H1 (cell line): ENCODE measurements around the gene RAB3IL1. TPM values are rescaled to one million over a fixed set of nuclear protein-coding genes. Genes with fewer than 3 reads are reported as not detected.

Experiments used
- BRCA1 ChIP-seq: IDR thresholded peaks from 2 replicates; pipeline ENCODE4 v1.6.1; 2012; ENCODE audit warnings: low read depth, low read length, improper control_type of control experiment
- CBX5 ChIP-seq: fragments of 300-800, 300-1000 bp; sonication (generic); IDR thresholded peaks from 2 replicates; pipeline ENCODE4 v1.7.1; 2016; ENCODE audit warnings: antibody characterized with exemption, low read length, low read depth
- CHD2 ChIP-seq: IDR thresholded peaks from 2 replicates; pipeline ENCODE4 v1.6.1; 2012; ENCODE audit warnings: low read length, improper control_type of control experiment
- GABPA ChIP-seq: IDR thresholded peaks from 2 replicates; pipeline ENCODE4 v1.6.1; 2011; ENCODE audit warnings: mild to moderate bottlenecking, low read length, moderate library complexity, borderline replicate concordance; ENCODE audit not compliant: insufficient read depth
- KDM4A ChIP-seq: IDR thresholded peaks from one replicate; pipeline ENCODE4 v1.7.1; 2012; ENCODE audit warnings: low read depth, mild to moderate bottlenecking, moderate library complexity, low read length, inconsistent platforms; ENCODE audit not compliant: severe bottlenecking
- POU5F1 ChIP-seq: IDR thresholded peaks from 2 replicates; pipeline ENCODE4 v1.6.1; 2011; ENCODE audit warnings: low read depth, mild to moderate bottlenecking, low read length, moderate library complexity
- polyA plus RNA-seq, 7 experiments: library from polyadenylated mRNA; depleted of rRNA in 3 of 7; stranded (reverse) in 5 of 7; unstranded in 2 of 7; fragments of >200 nt in 5 of 7; fragments of 200-250 nt in 2 of 7; gene quantifications; 1 replicate in 5 of 7; 2 replicates in 1 of 7; 4 replicates in 1 of 7; pipeline versions ENCODE4 v1.2.1 to v1.2.3, GENCODE V29; 2011 to 2013; ENCODE audit warnings: missing spikeins in 2 of 7, mixed read lengths in 2 of 7
- total RNA-seq: library from RNA; stranded (reverse); fragmentation: NEBNext Ultra II Directional; extraction: Animal tissue kit (Norgen Biotek cat#: 25700); gene quantifications from 2 replicates; pipeline ENCODE4 v1.2.1, GENCODE V29; 2021
- TF ChIP-seq, protein P1 (sequence below): fragments of 300-600 bp; sonication (generic); IDR thresholded peaks from 2 replicates; pipeline ENCODE4 v1.7.1; 2012; ENCODE audit warnings: low read length, moderate library complexity, mild to moderate bottlenecking, inconsistent platforms; ENCODE audit not compliant: insufficient replicate concordance
- TF ChIP-seq, protein P2 (sequence below), 3 experiments: IDR thresholded peaks; 1 replicate in 2 of 3; 2 replicates in 1 of 3; pipeline versions ENCODE4 v1.5.1 to v1.6.1; 2011; ENCODE audit warnings: low read length in 3 of 3, mild to moderate bottlenecking in 3 of 3, inconsistent platforms in 2 of 3, low read depth in 1 of 3, moderate library complexity in 1 of 3; ENCODE audit not compliant: insufficient read depth in 1 of 3; ENCODE audit errors: control extremely low read depth in 1 of 3
- TF ChIP-seq, protein P3 (sequence below): IDR thresholded peaks from 2 replicates; pipeline ENCODE4 v1.6.1; 2012; ENCODE audit warnings: inconsistent platforms

Gene RAB3IL1
- total and polyA plus RNA-seq, 2 of the 8 experiments (the other 6 are each of a cell fraction or from before 2014, with no cell fraction given) = 6.8 to 7.9 TPM

DNA sequence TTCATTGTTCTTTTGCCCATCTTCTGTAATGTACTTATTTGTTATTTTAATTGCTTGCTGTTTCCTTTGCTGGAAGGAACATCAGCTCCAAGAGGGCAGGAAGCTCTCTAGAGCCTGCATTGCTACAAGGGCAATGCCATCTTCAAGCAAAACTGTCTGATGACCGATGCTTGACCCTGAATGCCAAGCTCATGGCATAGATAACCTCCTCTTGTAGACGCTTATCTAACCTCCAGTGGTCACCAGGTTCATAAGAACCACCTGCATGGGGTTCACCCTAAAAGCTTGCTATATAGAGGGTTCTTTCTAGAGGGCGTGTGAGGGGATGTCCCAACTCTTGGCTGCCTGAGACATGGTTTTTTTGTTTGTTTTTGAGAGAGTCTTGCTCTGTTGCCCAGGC is 42.5 kb downstream of the RAB3IL1 start (continued):
- TF ChIP-seq, protein P1, sequence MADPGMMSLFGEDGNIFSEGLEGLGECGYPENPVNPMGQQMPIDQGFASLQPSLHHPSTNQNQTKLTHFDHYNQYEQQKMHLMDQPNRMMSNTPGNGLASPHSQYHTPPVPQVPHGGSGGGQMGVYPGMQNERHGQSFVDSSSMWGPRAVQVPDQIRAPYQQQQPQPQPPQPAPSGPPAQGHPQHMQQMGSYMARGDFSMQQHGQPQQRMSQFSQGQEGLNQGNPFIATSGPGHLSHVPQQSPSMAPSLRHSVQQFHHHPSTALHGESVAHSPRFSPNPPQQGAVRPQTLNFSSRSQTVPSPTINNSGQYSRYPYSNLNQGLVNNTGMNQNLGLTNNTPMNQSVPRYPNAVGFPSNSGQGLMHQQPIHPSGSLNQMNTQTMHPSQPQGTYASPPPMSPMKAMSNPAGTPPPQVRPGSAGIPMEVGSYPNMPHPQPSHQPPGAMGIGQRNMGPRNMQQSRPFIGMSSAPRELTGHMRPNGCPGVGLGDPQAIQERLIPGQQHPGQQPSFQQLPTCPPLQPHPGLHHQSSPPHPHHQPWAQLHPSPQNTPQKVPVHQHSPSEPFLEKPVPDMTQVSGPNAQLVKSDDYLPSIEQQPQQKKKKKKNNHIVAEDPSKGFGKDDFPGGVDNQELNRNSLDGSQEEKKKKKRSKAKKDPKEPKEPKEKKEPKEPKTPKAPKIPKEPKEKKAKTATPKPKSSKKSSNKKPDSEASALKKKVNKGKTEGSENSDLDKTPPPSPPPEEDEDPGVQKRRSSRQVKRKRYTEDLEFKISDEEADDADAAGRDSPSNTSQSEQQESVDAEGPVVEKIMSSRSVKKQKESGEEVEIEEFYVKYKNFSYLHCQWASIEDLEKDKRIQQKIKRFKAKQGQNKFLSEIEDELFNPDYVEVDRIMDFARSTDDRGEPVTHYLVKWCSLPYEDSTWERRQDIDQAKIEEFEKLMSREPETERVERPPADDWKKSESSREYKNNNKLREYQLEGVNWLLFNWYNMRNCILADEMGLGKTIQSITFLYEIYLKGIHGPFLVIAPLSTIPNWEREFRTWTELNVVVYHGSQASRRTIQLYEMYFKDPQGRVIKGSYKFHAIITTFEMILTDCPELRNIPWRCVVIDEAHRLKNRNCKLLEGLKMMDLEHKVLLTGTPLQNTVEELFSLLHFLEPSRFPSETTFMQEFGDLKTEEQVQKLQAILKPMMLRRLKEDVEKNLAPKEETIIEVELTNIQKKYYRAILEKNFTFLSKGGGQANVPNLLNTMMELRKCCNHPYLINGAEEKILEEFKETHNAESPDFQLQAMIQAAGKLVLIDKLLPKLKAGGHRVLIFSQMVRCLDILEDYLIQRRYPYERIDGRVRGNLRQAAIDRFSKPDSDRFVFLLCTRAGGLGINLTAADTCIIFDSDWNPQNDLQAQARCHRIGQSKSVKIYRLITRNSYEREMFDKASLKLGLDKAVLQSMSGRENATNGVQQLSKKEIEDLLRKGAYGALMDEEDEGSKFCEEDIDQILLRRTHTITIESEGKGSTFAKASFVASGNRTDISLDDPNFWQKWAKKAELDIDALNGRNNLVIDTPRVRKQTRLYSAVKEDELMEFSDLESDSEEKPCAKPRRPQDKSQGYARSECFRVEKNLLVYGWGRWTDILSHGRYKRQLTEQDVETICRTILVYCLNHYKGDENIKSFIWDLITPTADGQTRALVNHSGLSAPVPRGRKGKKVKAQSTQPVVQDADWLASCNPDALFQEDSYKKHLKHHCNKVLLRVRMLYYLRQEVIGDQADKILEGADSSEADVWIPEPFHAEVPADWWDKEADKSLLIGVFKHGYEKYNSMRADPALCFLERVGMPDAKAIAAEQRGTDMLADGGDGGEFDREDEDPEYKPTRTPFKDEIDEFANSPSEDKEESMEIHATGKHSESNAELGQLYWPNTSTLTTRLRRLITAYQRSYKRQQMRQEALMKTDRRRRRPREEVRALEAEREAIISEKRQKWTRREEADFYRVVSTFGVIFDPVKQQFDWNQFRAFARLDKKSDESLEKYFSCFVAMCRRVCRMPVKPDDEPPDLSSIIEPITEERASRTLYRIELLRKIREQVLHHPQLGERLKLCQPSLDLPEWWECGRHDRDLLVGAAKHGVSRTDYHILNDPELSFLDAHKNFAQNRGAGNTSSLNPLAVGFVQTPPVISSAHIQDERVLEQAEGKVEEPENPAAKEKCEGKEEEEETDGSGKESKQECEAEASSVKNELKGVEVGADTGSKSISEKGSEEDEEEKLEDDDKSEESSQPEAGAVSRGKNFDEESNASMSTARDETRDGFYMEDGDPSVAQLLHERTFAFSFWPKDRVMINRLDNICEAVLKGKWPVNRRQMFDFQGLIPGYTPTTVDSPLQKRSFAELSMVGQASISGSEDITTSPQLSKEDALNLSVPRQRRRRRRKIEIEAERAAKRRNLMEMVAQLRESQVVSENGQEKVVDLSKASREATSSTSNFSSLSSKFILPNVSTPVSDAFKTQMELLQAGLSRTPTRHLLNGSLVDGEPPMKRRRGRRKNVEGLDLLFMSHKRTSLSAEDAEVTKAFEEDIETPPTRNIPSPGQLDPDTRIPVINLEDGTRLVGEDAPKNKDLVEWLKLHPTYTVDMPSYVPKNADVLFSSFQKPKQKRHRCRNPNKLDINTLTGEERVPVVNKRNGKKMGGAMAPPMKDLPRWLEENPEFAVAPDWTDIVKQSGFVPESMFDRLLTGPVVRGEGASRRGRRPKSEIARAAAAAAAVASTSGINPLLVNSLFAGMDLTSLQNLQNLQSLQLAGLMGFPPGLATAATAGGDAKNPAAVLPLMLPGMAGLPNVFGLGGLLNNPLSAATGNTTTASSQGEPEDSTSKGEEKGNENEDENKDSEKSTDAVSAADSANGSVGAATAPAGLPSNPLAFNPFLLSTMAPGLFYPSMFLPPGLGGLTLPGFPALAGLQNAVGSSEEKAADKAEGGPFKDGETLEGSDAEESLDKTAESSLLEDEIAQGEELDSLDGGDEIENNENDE = no peak
- TF ChIP-seq, protein P2, sequence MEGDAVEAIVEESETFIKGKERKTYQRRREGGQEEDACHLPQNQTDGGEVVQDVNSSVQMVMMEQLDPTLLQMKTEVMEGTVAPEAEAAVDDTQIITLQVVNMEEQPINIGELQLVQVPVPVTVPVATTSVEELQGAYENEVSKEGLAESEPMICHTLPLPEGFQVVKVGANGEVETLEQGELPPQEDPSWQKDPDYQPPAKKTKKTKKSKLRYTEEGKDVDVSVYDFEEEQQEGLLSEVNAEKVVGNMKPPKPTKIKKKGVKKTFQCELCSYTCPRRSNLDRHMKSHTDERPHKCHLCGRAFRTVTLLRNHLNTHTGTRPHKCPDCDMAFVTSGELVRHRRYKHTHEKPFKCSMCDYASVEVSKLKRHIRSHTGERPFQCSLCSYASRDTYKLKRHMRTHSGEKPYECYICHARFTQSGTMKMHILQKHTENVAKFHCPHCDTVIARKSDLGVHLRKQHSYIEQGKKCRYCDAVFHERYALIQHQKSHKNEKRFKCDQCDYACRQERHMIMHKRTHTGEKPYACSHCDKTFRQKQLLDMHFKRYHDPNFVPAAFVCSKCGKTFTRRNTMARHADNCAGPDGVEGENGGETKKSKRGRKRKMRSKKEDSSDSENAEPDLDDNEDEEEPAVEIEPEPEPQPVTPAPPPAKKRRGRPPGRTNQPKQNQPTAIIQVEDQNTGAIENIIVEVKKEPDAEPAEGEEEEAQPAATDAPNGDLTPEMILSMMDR (IDR thresholded peaks at IDR 0.05; ENCODE audit: control extremely low read depth in 1 of 3, insufficient read depth in 1 of 3, low read depth in 1 of 3, low read length in 3 of 3) = no peak
- TF ChIP-seq KDM4A = no peak
- no peak for TF ChIP-seq CBX5
- TF ChIP-seq BRCA1 = no peak
- no peak for TF ChIP-seq GABPA
- TF ChIP-seq POU5F1 = no peak
- TF ChIP-seq, protein P3, sequence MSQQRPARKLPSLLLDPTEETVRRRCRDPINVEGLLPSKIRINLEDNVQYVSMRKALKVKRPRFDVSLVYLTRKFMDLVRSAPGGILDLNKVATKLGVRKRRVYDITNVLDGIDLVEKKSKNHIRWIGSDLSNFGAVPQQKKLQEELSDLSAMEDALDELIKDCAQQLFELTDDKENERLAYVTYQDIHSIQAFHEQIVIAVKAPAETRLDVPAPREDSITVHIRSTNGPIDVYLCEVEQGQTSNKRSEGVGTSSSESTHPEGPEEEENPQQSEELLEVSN = no peak
- no peak for TF ChIP-seq CHD2
